Activated T-helper 9 cell treated with anti-CD3 and anti-CD28 coated beads, Interleukin-2, amount 50 U/mL, for 16 hours (primary cell): ENCODE measurements around the gene MYLK4.
"Not testable (repeated sequence)": the region's sequence is repeated elsewhere in the genome, so short reads cannot be mapped to it uniquely, and the experiment has no call there.

Experiments used
- DNase-seq: peaks from one replicate; pipeline ENCODE4 v3.0.0-alpha.2; 2020; ENCODE audit warnings: low read depth

The MYLK4 gene

GRCh38 chr6:2777249-2777648, 26.5 kb upstream of the MYLK4 start:
- DNase-seq: no peak

GRCh38 chr6:2775003-2775402, 24.3 kb upstream of the MYLK4 start:
- no peak for DNase-seq

- no peak for DNase-seq
Measured at GRCh38 chr6:2773449-2773848, 22.7 kb upstream of the MYLK4 start.

- DNase-seq: no peak
Measured at GRCh38 chr6:2772840-2773239, 22.1 kb upstream of the MYLK4 start.

GRCh38 chr6:2771079-2771478, 20.4 kb upstream of the MYLK4 start:
- DNase-seq: no peak

- no peak for DNase-seq
Measured at GRCh38 chr6:2770171-2770570, 19.4 kb upstream of the MYLK4 start.

GRCh38 chr6:2768696-2769095, 18.0 kb upstream of the MYLK4 start:
- DNase-seq: no peak

GRCh38 chr6:2767657-2768524, 17.2 kb upstream of the MYLK4 start:
- DNase-seq: no peak

- DNase-seq: no peak
Measured at GRCh38 chr6:2766767-2767656, 16.3 kb upstream of the MYLK4 start.

GRCh38 chr6:2765896-2766766, 15.4 kb upstream of the MYLK4 start:
- DNase-seq: peak; percentile 38

GRCh38 chr6:2765166-2765895, 14.6 kb upstream of the MYLK4 start, which contains the start of gene WRNIP1:
Gene WRNIP1, plus strand, starts transcription at chr6:2765393. Its CDS starts 230 bp downstream, at chr6:2765623.
- peak; percentile 96 for DNase-seq

GRCh38 chr6:2764610-2765165, 14.0 kb upstream of the MYLK4 start:
- peak; percentile 43 for DNase-seq

GRCh38 chr6:2763876-2764540, 13.3 kb upstream of the MYLK4 start:
- DNase-seq: no peak

GRCh38 chr6:2763345-2763841, 12.7 kb upstream of the MYLK4 start:
- no peak for DNase-seq

- not testable (repeated sequence) for DNase-seq
Measured at GRCh38 chr6:2762868-2763267, 12.1 kb upstream of the MYLK4 start.

GRCh38 chr6:2760882-2761842, 10.4 kb upstream of the MYLK4 start:
- DNase-seq: no peak

GRCh38 chr6:2758980-2759379, 8.3 kb upstream of the MYLK4 start:
- no peak for DNase-seq

- no peak for DNase-seq
Measured at GRCh38 chr6:2756687-2757224, 6.0 kb upstream of the MYLK4 start.

GRCh38 chr6:2756241-2756640, 5.5 kb upstream of the MYLK4 start:
- DNase-seq: no peak
